Osteoblast (primary cell): ENCODE data around the gene IPO4. TPM values are rescaled to one million over a fixed set of nuclear protein-coding genes. Genes with fewer than 3 reads are reported as not detected.
A peak's percentile ranks its signal among the peaks of the same experiment; 100 is the strongest.

ENCODE experiments used
- DNase-seq: peaks from one replicate; pipeline ENCODE4 v3.0.0; 2011; ENCODE audit warnings: low spot score, mixed read lengths; ENCODE audit not compliant: insufficient read length; ENCODE audit errors: missing footprints
- H2AFZ ChIP-seq: 2 replicates; pipeline ENCODE4 v1.6.0; 2011; ENCODE audit warnings: mild to moderate bottlenecking, low read length
- H3K27ac ChIP-seq: 2 replicates; pipeline ENCODE4 v1.5.1; 2011; ENCODE audit warnings: mild to moderate bottlenecking, low read depth, low read length, moderate library complexity
- H3K27me3 ChIP-seq: 2 replicates; pipeline ENCODE4 v1.6.0; 2012; ENCODE audit warnings: mild to moderate bottlenecking, control low read depth, inconsistent platforms, low read length, moderate library complexity; ENCODE audit not compliant: insufficient read depth
- H3K36me3 ChIP-seq: 2 replicates; pipeline ENCODE4 v1.5.1; 2011; ENCODE audit warnings: mild to moderate bottlenecking, low read length, control low read depth, moderate library complexity; ENCODE audit not compliant: insufficient read depth
- H3K4me1 ChIP-seq: 2 replicates; pipeline ENCODE4 v1.5.1; 2011; ENCODE audit warnings: mild to moderate bottlenecking, low read length, control low read depth, moderate library complexity; ENCODE audit not compliant: insufficient read depth
- H3K4me2 ChIP-seq: 2 replicates; pipeline ENCODE4 v1.6.0; 2011; ENCODE audit warnings: mild to moderate bottlenecking, low read length; ENCODE audit not compliant: insufficient read depth
- H3K4me3 ChIP-seq: fragments of 200-600 bp; sonication (generic); 3 replicates; pipeline ENCODE4 v1.5.1; 2012; ENCODE audit warnings: mild to moderate bottlenecking, low read length, inconsistent platforms; ENCODE audit not compliant: insufficient read depth
- H3K79me2 ChIP-seq: 2 replicates; pipeline ENCODE4 v1.6.0; 2012; ENCODE audit warnings: mild to moderate bottlenecking, low read length, control low read depth, inconsistent platforms; ENCODE audit not compliant: insufficient read depth
- H3K9me3 ChIP-seq: 2 replicates; pipeline ENCODE4 v1.5.1; 2011; ENCODE audit warnings: low read depth, low read length, control low read depth
- H4K20me1 ChIP-seq: 2 replicates; pipeline ENCODE4 v1.6.0; 2012; ENCODE audit warnings: mild to moderate bottlenecking, low read length, control low read depth; ENCODE audit not compliant: insufficient read depth
- CTCF ChIP-seq: IDR thresholded peaks from 2 replicates; pipeline ENCODE4 v1.5.1; 2011; ENCODE audit warnings: mild to moderate bottlenecking, low read depth, low read length, moderate library complexity; ENCODE audit errors: extremely low read depth
- total RNA-seq: library from RNA; depleted of rRNA; stranded (reverse); fragments of >200 nt; gene quantifications from 2 replicates; pipeline ENCODE4 v1.2.3, GENCODE V29; 2012

IPO4 gene
- total RNA-seq, 1 donor = 47.0 TPM

DNA sequence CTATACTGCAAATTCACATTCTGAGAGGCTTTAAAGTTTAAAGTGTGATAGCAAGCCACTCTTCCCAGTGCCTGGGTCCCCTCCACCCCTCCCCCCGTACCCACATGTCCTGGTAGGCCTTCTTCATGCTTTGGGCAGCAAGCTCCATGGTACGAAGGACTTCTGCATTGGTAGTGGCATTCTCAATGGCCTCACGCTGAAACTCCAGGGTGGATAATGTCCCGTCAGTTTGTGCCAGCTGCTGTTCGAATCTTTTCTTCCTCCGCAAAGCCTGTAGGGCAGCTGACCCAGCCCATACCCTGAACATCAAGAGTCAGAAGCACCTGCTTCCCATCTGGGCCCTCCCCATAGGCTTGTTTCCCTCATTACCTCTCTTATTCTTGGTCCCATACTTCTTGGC is 22.7 kb upstream of the IPO4 start:
- Histone ChIP-seq H3K4me1 (peaks cover 12% of the 10 kb centered on the region), H3K4me2 (no peak overlapping the region), H3K27me3 (no peaks in the 10 kb centered on the region), H3K27ac (no peak overlapping the region), H3K79me2 (peaks cover 24% of the 10 kb centered on the region), H3K9me3 (no peaks in the 10 kb centered on the region), H3K36me3 (peaks cover 47% of the 10 kb centered on the region), H4K20me1 (no peaks in the 10 kb centered on the region), H3K4me3 (no peak overlapping the region), H2AFZ (no peak overlapping the region)
- DNase-seq = no peak
- TF ChIP-seq CTCF = no peak

GRCh38 chr14:24207625-24208024 is 19.0 kb upstream of the IPO4 start:
- Histone ChIP-seq H3K36me3 (peaks cover 68% of the 10 kb centered on the region), H3K79me2 (peaks cover 22% of the 10 kb centered on the region), H3K4me1 (no peaks in the 10 kb centered on the region), H3K9me3 (no peaks in the 10 kb centered on the region), H3K27ac (no peak overlapping the region), H2AFZ (no peak overlapping the region), H3K27me3 (no peaks in the 10 kb centered on the region), H3K4me2 (no peak overlapping the region), H3K4me3 (no peak overlapping the region), H4K20me1 (no peaks in the 10 kb centered on the region)
- DNase-seq = no peak
- TF ChIP-seq CTCF = no peak

DNA sequence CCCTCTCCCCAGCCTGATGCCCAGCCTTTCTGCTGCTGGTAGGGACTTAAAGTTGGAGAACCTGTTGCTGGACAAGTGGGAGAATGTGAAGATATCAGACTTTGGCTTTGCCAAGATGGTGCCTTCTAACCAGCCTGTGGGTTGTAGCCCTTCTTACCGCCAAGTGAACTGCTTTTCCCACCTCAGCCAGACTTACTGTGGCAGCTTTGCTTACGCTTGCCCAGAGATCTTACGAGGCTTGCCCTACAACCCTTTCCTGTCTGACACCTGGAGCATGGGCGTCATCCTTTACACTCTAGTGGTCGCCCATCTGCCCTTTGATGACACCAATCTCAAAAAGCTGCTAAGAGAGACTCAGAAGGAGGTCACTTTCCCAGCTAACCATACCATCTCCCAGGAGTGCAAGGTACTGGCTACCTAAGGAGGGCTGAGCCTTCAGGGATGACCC is 18.5 kb upstream of the IPO4 start:
- no peak overlapping the region for H3K4me3 ChIP-seq
- no peak for TF ChIP-seq CTCF
- H3K36me3 ChIP-seq = peaks cover 68% of the 10 kb centered on the region
- peaks cover 22% of the 10 kb centered on the region for H3K79me2 ChIP-seq
- no peak for DNase-seq
- H3K9me3 ChIP-seq = no peaks in the 10 kb centered on the region
- no peaks in the 10 kb centered on the region for H4K20me1 ChIP-seq
- no peak overlapping the region for H3K4me2 ChIP-seq
- H3K27me3 ChIP-seq = no peaks in the 10 kb centered on the region
- H3K27ac ChIP-seq = no peak overlapping the region
- H2AFZ ChIP-seq = no peak overlapping the region
- no peaks in the 10 kb centered on the region for H3K4me1 ChIP-seq

- no peaks in the 10 kb centered on the region for H3K27me3 ChIP-seq
- H3K36me3 ChIP-seq = peaks cover 73% of the 10 kb centered on the region
- TF ChIP-seq CTCF = no peak
- H3K9me3 ChIP-seq = no peaks in the 10 kb centered on the region
- H2AFZ ChIP-seq = no peak overlapping the region
- H3K4me3 ChIP-seq = no peak overlapping the region
- H3K79me2 ChIP-seq = peaks cover 22% of the 10 kb centered on the region
- no peaks in the 10 kb centered on the region for H4K20me1 ChIP-seq
- peak; percentile 27 for DNase-seq
- H3K27ac ChIP-seq = no peak overlapping the region
- no peaks in the 10 kb centered on the region for H3K4me1 ChIP-seq
- H3K4me2 ChIP-seq = no peak overlapping the region
These were observed 17.9 kb upstream of the IPO4 start for GRCh38 chr14:24206260-24207103.
